HEK293 (cell line): Measurements from ENCODE around the gene COL9A3.
A peak's percentile ranks its signal among the peaks of the same experiment; 100 is the strongest.

Experiments
- CTCF ChIA-PET: fragments of 350-600 bp; formaldehyde crosslinking; extraction: SDS; loops from one replicate; lab custom pipeline; 2021; ENCODE audit warnings: antibody characterized with exemption; lab: Yijun Ruan, JAX
- POLR2A ChIA-PET: fragments of 300-600 bp; formaldehyde crosslinking; extraction: SDS; loops from one replicate; lab custom pipeline; 2020; ENCODE audit warnings: antibody characterized with exemption, inconsistent platforms; lab: Yijun Ruan, JAX
- H3K27ac ChIP-seq: fragments of 200-500 bp; sonication (Bioruptor generic); 2 replicates; pipeline ENCODE4 v1.5.1; 2014; ENCODE audit warnings: low read depth, low read length, control low read depth, inconsistent platforms; ENCODE audit errors: extremely low read depth
- H3K36me3 ChIP-seq, 2 experiments: fragments of 200-500 bp in 1 of 2; sonication (Bioruptor generic) in 1 of 2; 1 replicate in 1 of 2; 2 replicates in 1 of 2; pipeline ENCODE4 v1.5.1; 2014 to 2017; ENCODE audit warnings: inconsistent platforms in 2 of 2, low read length in 2 of 2; ENCODE audit not compliant: control insufficient read depth in 2 of 2, insufficient read depth in 1 of 2
- H3K4me1 ChIP-seq: fragments of 200-500 bp; sonication (Bioruptor generic); 2 replicates; pipeline ENCODE4 v1.5.1; 2014; ENCODE audit warnings: mild to moderate bottlenecking, low read length, inconsistent platforms; ENCODE audit not compliant: control insufficient read depth, insufficient read depth
- H3K4me3 ChIP-seq: 2 replicates; pipeline ENCODE4 v1.5.1; 2011; ENCODE audit warnings: low read depth, mild to moderate bottlenecking, control low read depth, low read length, moderate library complexity
- H3K9me3 ChIP-seq: fragments of 200-500 bp; sonication (Bioruptor generic); 2 replicates; pipeline ENCODE4 v1.5.1; 2014; ENCODE audit warnings: low read depth, low read length, inconsistent platforms; ENCODE audit not compliant: control insufficient read depth, insufficient read depth
- HOXA7 ChIP-seq: sonication (generic); formaldehyde crosslinking; IDR thresholded peaks from 2 replicates; pipeline ENCODE4 v1.8.1; 2022; ENCODE audit warnings: missing genetic modification reagents, borderline replicate concordance
- HOXD13 ChIP-seq: sonication (generic); formaldehyde crosslinking; IDR thresholded peaks from 2 replicates; pipeline ENCODE4 v1.8.0; 2022; ENCODE audit warnings: missing genetic modification reagents, borderline replicate concordance
- KLF8 ChIP-seq: fragments of 450-650 bp; formaldehyde crosslinking; IDR thresholded peaks from 2 replicates; pipeline ENCODE4 v1.5.1; 2016; ENCODE audit warnings: missing biosample characterization, missing genetic modification characterization
- MEIS1 ChIP-seq: sonication (generic); formaldehyde crosslinking; IDR thresholded peaks from 2 replicates; pipeline ENCODE4 v1.8.1; 2022; ENCODE audit warnings: missing genetic modification reagents, mild to moderate bottlenecking, borderline replicate concordance
- YY1 ChIP-seq: fragments of 450-650 bp; formaldehyde crosslinking; IDR thresholded peaks from 2 replicates; pipeline ENCODE4 v1.5.1; 2018; ENCODE audit warnings: missing biosample characterization, missing genetic modification characterization
- ZBTB20 ChIP-seq: fragments of 450-650 bp; formaldehyde crosslinking; IDR thresholded peaks from 2 replicates; pipeline ENCODE4 v1.5.1; 2016; ENCODE audit warnings: missing biosample characterization, missing genetic modification characterization
- ZBTB44 ChIP-seq: fragments of 450-650 bp; IDR thresholded peaks from 2 replicates; pipeline ENCODE4 v1.5.1; 2018; ENCODE audit warnings: missing biosample characterization, mild to moderate bottlenecking, missing genetic modification characterization
- ZFP41 ChIP-seq: fragments of 450-650 bp; formaldehyde crosslinking; IDR thresholded peaks from 2 replicates; pipeline ENCODE4 v1.5.1; 2016; ENCODE audit warnings: missing biosample characterization, missing genetic modification characterization, borderline replicate concordance
- ZNF121 ChIP-seq: fragments of 450-650 bp; formaldehyde crosslinking; IDR thresholded peaks from 2 replicates; pipeline ENCODE4 v1.5.1; 2016; ENCODE audit warnings: missing biosample characterization, missing genetic modification characterization
- ZNF157 ChIP-seq: fragments of 450-650 bp; formaldehyde crosslinking; IDR thresholded peaks from 2 replicates; pipeline ENCODE4 v1.5.1; 2016; ENCODE audit warnings: missing biosample characterization, missing genetic modification characterization
- ZNF211 ChIP-seq: fragments of 450-650 bp; formaldehyde crosslinking; IDR thresholded peaks from 2 replicates; pipeline ENCODE4 v1.5.1; 2016; ENCODE audit warnings: low read depth, missing biosample characterization, missing genetic modification characterization
- ZNF274 ChIP-seq, 2 experiments: fragments of 200-500 bp in 1 of 2; fragments of 450-650 bp in 1 of 2; sonication (Bioruptor generic) in 1 of 2; formaldehyde crosslinking in 1 of 2; IDR thresholded peaks; 2 replicates each; pipeline versions ENCODE4 v1.5.1 to v1.6.1; 2014 to 2016; ENCODE audit warnings: borderline replicate concordance in 1 of 2, inconsistent platforms in 1 of 2, low read length in 1 of 2, missing biosample characterization in 1 of 2, missing genetic modification characterization in 1 of 2
- ZNF335 ChIP-seq: fragments of 450-650 bp; formaldehyde crosslinking; conservative IDR thresholded peaks from 2 replicates; pipeline ENCODE4 v1.5.1; 2016; ENCODE audit warnings: missing biosample characterization, missing genetic modification characterization
- ZNF521 ChIP-seq: fragments of 450-650 bp; formaldehyde crosslinking; IDR thresholded peaks from 2 replicates; pipeline ENCODE4 v1.5.1; 2017; ENCODE audit warnings: missing biosample characterization, mild to moderate bottlenecking, missing genetic modification characterization
- ZNF544 ChIP-seq: fragments of 450-650 bp; formaldehyde crosslinking; IDR thresholded peaks from 2 replicates; pipeline ENCODE4 v1.5.0; 2017; ENCODE audit warnings: missing biosample characterization, missing genetic modification characterization
- ZNF580 ChIP-seq: fragments of 450-650 bp; formaldehyde crosslinking; IDR thresholded peaks from 2 replicates; pipeline ENCODE4 v1.5.1; 2016; ENCODE audit warnings: missing biosample characterization, missing genetic modification characterization
- ZNF843 ChIP-seq: fragments of 450-650 bp; formaldehyde crosslinking; IDR thresholded peaks from 2 replicates; pipeline ENCODE4 v1.5.1; 2016; ENCODE audit warnings: missing biosample characterization, missing genetic modification characterization
- ZSCAN18 ChIP-seq: fragments of 450-650 bp; formaldehyde crosslinking; IDR thresholded peaks from 2 replicates; pipeline ENCODE4 v1.5.1; 2016; ENCODE audit warnings: missing biosample characterization, missing genetic modification characterization
- ZSCAN23 ChIP-seq: fragments of 450-650 bp; formaldehyde crosslinking; IDR thresholded peaks from 2 replicates; pipeline ENCODE4 v1.5.1; 2016; ENCODE audit warnings: missing biosample characterization, missing genetic modification characterization

COL9A3 gene

GRCh38 chr20:62821726-62822210 is 4.9 kb downstream of the COL9A3 start (continued):
- no peak for TF ChIP-seq ZNF274 (IDR thresholded peaks at IDR 0.05; ENCODE audit: low read length)
- no peak for TF ChIP-seq ZNF274 (tag by site-specific recombination; IDR thresholded peaks at IDR 0.05; ENCODE audit: borderline replicate concordance)
- TF ChIP-seq HOXA7, result no peak
- TF ChIP-seq ZFP41 (tag by site-specific recombination), result no peak
- TF ChIP-seq HOXD13 (CRISPR knock-in tag), result no peak
- no peak for TF ChIP-seq ZNF211
- TF ChIP-seq ZNF121 (tag by site-specific recombination), result peak; percentile 54; the same call in 1 of the 2 replicates

- H3K9me3 ChIP-seq, result no peaks in the 10 kb centered on the region
- no peak overlapping the region for H3K4me3 ChIP-seq
- H3K36me3 ChIP-seq, result no peaks in the 10 kb centered on the region
- H3K4me1 ChIP-seq, result peaks cover 4% of the 10 kb centered on the region; the same call in 1 of the 2 replicates
- TF ChIP-seq ZNF521 (no peak), ZNF157 (no peak), YY1 (tag by site-specific recombination) (no peak), MEIS1 (CRISPR knock-in tag) (no peak), ZNF335 (tag by site-specific recombination) (no peak), ZBTB44 (tag by site-specific recombination) (no peak), ZNF843 (tag by site-specific recombination) (no peak), KLF8 (tag by site-specific recombination) (no peak), ZSCAN23 (tag by site-specific recombination) (no peak), ZSCAN18 (no peak), ZBTB20 (tag by site-specific recombination) (no peak), ZNF580 (tag by site-specific recombination) (no peak), ZNF544 (tag by site-specific recombination) (no peak)
- TF ChIP-seq, all 188 proteins: peak for 0
- ChIA-PET CTCF (interaction anchor here (0.7 to 2.0 kb wide), 19 partner anchors 11 to 358 kb away, joined by 3 to 15 read pairs (median 5); no protein-coding TSS in a partner anchor), POLR2A (interaction anchor here (0.6 to 1.2 kb wide), 8 partner anchors 16 to 189 kb away, joined by 3 to 7 read pairs (median 4); partner anchors contain the start of genes MRGBP, OGFR and TCFL5)
- no peak overlapping the region for H3K27ac ChIP-seq
Observed at GRCh38 chr20:62822239-62822787, 5.5 kb downstream of the COL9A3 start.
